Immature natural killer cell (primary cell): Measurements from ENCODE around the gene LAMP1. TPM values are rescaled to one million over a fixed set of nuclear protein-coding genes. Genes with fewer than 3 reads are reported as not detected.
"Not testable (repeated sequence)": the region's sequence is repeated elsewhere in the genome, so short reads cannot be mapped to it uniquely, and the experiment has no call there.

ENCODE experiments used
- DNase-seq, 3 donors: peaks; one replicate each; pipeline ENCODE4 v3.0.0; 2022; ENCODE audit warnings: mixed read lengths in 1 of 3
- H3K27ac Mint-ChIP-seq, 6 donors: one replicate each; pipeline ENCODE4 v1.8.0; 2020; ENCODE audit warnings: mixed read lengths in 6 of 6, mild to moderate bottlenecking in 5 of 6, inconsistent platforms in 4 of 6, moderate library complexity in 3 of 6
- H3K27me3 Mint-ChIP-seq, 3 donors: one replicate each; pipeline ENCODE4 v1.8.0; 2020 to 2021; ENCODE audit warnings: low read depth in 3 of 3, mild to moderate bottlenecking in 3 of 3, mixed read lengths in 3 of 3, moderate library complexity in 3 of 3, inconsistent platforms in 1 of 3
- H3K36me3 Mint-ChIP-seq, 3 donors: one replicate each; pipeline ENCODE4 v1.8.0; 2020; ENCODE audit warnings: mixed read lengths in 3 of 3, inconsistent platforms in 2 of 3, mild to moderate bottlenecking in 2 of 3
- H3K4me1 Mint-ChIP-seq, 2 donors: one replicate each; pipeline ENCODE4 v1.8.0; 2020; ENCODE audit warnings: inconsistent platforms in 2 of 2, mild to moderate bottlenecking in 2 of 2, mixed read lengths in 2 of 2, moderate library complexity in 1 of 2
- H3K4me3 Mint-ChIP-seq, 5 donors: one replicate each; pipeline ENCODE4 v1.8.0; 2020; ENCODE audit warnings: mild to moderate bottlenecking in 5 of 5, mixed read lengths in 5 of 5, inconsistent platforms in 3 of 5, moderate library complexity in 3 of 5
- H3K9me3 Mint-ChIP-seq, 6 donors: one replicate each; pipeline ENCODE4 v1.8.0; 2020; ENCODE audit warnings: mild to moderate bottlenecking in 6 of 6, mixed read lengths in 6 of 6, inconsistent platforms in 4 of 6, moderate library complexity in 3 of 6
- polyA plus RNA-seq, 3 donors: library from polyadenylated mRNA; unstranded; fragments of 300-500 nt; fragmentation: Illumina TruSeq; gene quantifications; one replicate each; pipeline ENCODE4 v1.2.3, GENCODE V29; 2021

LAMP1 gene
- polyA plus RNA-seq, 3 donors from 2014 or later = 23.4 to 48.9 (median 27.8) TPM

DNA sequence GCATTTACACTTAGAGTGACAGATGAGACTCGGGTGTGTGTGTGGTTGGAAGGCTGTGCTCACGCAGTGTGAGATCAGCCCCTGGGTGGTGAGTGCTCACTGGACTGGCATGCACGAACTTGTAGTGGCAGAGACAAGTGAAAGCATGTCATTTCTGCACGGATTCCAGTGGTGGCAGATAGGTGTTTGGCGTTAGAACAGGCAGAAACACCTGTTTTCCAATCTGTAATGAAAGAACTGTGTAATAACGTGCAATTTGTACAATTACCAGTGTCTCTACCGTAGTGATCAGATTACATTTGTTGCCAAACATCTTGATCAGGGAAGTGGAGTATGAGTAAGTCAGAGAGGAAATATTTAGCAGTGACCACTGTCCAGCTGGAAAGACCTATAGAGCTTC is 8.2 kb downstream of the LAMP1 start:
- H3K27me3 Mint-ChIP-seq = peaks cover 0 to 3% (median 3%) of the 10 kb centered on the region in 3 donors
- peak overlapping the region in 2 of 6 donors; percentile 27 to 29 for H3K27ac Mint-ChIP-seq
- peaks cover 35 to 56% of the 10 kb centered on the region in 2 donors for H3K4me1 Mint-ChIP-seq
- H3K4me3 Mint-ChIP-seq = no peak overlapping the region
- no peaks in the 10 kb centered on the region for H3K9me3 Mint-ChIP-seq
- no peak for DNase-seq
- H3K36me3 Mint-ChIP-seq = peaks cover 0 to 4% (median 0%) of the 10 kb centered on the region in 3 donors

DNA sequence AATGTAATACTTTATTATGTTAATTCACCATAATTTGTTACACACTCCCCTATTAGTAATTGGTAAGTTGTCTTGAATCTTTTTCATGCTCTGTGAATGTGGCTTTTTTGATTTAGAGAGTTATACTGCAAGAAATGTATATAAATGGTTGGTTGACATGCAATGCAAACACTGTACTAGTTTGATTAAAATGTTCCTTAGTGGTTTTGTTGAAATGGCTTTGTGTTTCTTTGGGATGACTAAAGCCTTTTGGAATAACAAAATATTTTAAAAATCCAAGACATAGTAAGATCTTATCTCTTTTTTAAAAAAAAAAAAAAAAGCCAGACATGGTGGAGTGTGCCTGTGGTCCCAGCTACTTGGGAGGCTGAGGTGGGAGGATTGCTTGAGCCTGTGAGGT is 10.5 kb downstream of the LAMP1 start:
- Mint-ChIP-seq H3K27ac (no peak overlapping the region), H3K36me3 (peaks cover 0 to 17% (median 9%) of the 10 kb centered on the region in 3 donors), H3K4me3 (no peak overlapping the region), H3K4me1 (peaks cover 29 to 46% of the 10 kb centered on the region in 2 donors), H3K9me3 (no peaks in the 10 kb centered on the region), H3K27me3 (no peaks in the 10 kb centered on the region)
- no peak for DNase-seq

DNA sequence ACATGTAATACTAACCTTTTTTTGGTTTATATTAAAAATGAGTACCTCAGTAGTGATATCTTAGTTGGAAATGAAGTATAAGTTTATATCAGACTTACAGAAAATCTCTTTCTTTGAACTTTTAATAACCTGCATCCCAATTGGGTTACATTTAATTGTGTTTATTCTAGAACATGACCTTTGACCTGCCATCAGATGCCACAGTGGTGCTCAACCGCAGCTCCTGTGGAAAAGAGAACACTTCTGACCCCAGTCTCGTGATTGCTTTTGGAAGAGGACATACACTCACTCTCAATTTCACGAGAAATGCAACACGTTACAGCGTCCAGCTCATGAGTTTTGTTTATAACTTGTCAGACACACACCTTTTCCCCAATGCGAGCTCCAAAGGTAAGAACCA is 12.4 kb downstream of the LAMP1 start:
- H3K4me1 Mint-ChIP-seq = peaks cover 24 to 28% of the 10 kb centered on the region in 2 donors
- no peak for DNase-seq
- no peak overlapping the region for H3K4me3 Mint-ChIP-seq
- H3K27ac Mint-ChIP-seq = no peak overlapping the region
- no peaks in the 10 kb centered on the region for H3K9me3 Mint-ChIP-seq
- no peaks in the 10 kb centered on the region for H3K27me3 Mint-ChIP-seq
- peaks cover 0 to 21% (median 9%) of the 10 kb centered on the region in 3 donors for H3K36me3 Mint-ChIP-seq

DNA sequence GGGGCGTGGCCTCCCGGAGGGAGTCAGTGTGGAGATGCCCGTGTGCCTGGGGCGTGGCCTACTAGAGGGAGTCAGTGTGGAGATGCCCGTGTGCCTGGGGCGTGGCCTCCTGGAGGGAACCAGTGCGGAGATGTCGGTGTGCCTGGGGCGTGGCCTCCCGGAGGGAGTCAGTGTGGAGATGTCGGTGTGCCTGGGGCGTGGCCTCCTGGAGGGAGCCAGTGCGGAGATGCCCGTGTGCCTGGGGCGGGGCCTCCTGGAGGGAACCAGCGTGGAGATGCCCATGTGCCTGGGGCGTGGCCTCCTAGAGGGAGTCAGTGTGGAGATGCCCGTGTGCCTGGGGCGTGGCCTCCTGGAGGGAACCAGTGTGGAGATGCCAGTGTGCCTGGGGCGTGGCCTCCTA is 17.1 kb downstream of the LAMP1 start:
- not testable (repeated sequence) for H3K9me3 Mint-ChIP-seq, H3K4me3 Mint-ChIP-seq, H3K27ac Mint-ChIP-seq, DNase-seq, H3K27me3 Mint-ChIP-seq
- peaks cover 11 to 16% of the 10 kb centered on the region in 2 donors for H3K4me1 Mint-ChIP-seq
- H3K36me3 Mint-ChIP-seq = peaks cover 5 to 21% (median 9%) of the 10 kb centered on the region in 3 donors

DNA sequence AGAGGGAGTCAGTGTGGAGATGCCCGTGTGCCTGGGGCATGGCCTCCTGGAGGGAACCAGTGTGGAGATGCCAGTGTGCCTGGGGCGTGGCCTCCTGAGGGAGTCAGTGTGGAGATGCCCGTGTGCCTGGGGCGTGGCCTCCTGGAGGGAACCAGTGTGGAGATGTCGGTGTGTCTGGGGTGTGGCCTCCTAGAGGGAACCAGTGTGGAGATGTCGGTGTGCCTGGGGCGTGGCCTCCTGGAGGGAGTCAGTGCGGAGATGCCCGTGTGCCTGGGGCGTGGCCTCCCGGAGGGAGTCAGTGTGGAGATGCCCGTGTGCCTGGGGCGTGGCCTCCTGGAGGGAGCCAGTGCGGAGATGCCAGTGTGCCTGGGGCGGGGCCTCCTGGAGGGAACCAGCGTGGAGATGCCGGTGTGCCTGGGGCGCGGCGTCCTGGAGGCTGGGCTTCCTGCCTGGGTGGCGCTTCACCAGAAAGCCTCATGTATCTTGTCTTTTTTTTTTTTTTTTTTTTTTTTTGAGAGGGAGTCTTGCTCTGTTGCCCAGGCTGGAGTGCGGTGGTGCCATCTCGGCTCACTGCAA is 17.9 kb downstream of the LAMP1 start:
- H3K27ac Mint-ChIP-seq, H3K4me3 Mint-ChIP-seq, H3K9me3 Mint-ChIP-seq, H3K27me3 Mint-ChIP-seq, DNase-seq: not testable (repeated sequence)
- H3K4me1 Mint-ChIP-seq = peaks cover 11 to 16% of the 10 kb centered on the region in 2 donors
- H3K36me3 Mint-ChIP-seq = peaks cover 5 to 18% (median 12%) of the 10 kb centered on the region in 3 donors

DNA sequence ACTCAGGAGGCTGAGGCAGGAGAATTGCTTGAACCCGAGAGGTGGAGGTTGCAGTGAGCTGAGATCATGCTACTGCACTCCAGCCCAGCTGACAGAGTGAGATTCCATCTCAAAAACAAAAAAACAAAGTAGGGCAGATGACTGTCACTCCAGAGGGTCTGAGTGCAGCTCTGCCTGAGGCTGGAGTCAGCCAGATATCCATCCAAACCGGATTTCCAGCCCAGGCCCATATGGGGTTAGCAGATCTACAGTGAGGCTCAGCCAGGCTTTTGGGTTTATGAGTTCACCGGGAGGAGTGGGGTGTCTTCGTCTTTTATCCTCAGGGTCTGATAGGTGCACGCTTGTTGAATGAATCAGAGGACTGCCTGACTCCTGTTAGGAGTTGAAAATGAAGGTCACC is 19.0 kb downstream of the LAMP1 start:
- H3K27ac Mint-ChIP-seq = no peak overlapping the region
- peaks cover 6 to 16% (median 13%) of the 10 kb centered on the region in 3 donors for H3K36me3 Mint-ChIP-seq
- H3K9me3 Mint-ChIP-seq = no peaks in the 10 kb centered on the region
- no peak for DNase-seq
- H3K4me3 Mint-ChIP-seq = no peak overlapping the region
- H3K27me3 Mint-ChIP-seq = peaks cover 1 to 3% (median 2%) of the 10 kb centered on the region in 3 donors
- peaks cover 11 to 16% of the 10 kb centered on the region in 2 donors for H3K4me1 Mint-ChIP-seq

DNA sequence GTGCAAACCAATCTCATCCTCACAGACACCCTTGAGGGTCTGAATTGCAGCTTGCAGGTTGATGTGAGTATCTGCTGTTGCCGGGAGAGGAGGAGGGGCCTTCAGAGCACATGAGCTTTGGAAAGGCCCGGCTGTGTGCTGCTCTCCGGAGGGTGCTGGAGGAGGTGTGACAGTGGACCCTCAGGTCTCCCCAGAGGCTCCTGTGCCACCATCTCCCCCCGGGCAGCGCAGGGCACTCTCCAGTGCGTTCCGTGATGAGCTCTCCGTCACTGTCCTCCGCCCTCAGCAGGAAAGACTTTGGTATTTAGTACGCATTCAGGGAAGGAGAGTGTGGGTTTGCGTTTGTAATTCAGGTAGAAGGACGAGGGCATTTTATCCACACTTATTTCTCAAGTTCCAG is 20.0 kb downstream of the LAMP1 start:
- Mint-ChIP-seq H3K4me1 (peaks cover 11 to 16% of the 10 kb centered on the region in 2 donors), H3K4me3 (no peak overlapping the region), H3K9me3 (no peaks in the 10 kb centered on the region), H3K36me3 (peaks cover 9 to 16% (median 16%) of the 10 kb centered on the region in 3 donors), H3K27ac (no peak overlapping the region), H3K27me3 (peaks cover 2 to 4% (median 3%) of the 10 kb centered on the region in 3 donors)
- DNase-seq = no peak

DNA sequence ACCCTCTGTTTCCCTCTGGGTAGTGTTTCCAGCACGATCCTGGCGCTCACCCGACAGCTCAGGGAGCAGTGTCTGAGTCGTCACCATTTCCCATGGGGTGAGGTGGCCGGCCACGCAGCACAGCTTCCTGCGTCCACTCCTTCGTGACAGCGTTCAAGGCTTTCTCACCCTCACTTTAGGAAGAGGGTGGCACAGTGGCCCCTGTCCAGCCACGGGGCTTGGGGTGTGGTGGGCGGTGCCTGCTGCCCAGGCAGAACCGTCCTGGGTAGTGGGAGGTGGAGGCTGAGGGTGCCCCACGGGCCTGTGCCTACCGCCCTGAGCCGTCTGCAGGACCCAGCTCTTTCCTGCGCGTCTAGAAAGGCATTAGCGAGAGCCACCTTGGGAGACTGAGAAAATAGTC is 21.9 kb downstream of the LAMP1 start:
- no peak overlapping the region for H3K4me3 Mint-ChIP-seq
- H3K4me1 Mint-ChIP-seq = peaks cover 8 to 11% of the 10 kb centered on the region in 2 donors
- H3K27me3 Mint-ChIP-seq = peaks cover 4 to 6% (median 4%) of the 10 kb centered on the region in 3 donors
- no peak overlapping the region for H3K27ac Mint-ChIP-seq
- DNase-seq = no peak
- H3K36me3 Mint-ChIP-seq = peaks cover 20 to 27% (median 24%) of the 10 kb centered on the region in 3 donors
- peaks cover 0 to 2% (median 0%) of the 10 kb centered on the region in 6 donors for H3K9me3 Mint-ChIP-seq

DNA sequence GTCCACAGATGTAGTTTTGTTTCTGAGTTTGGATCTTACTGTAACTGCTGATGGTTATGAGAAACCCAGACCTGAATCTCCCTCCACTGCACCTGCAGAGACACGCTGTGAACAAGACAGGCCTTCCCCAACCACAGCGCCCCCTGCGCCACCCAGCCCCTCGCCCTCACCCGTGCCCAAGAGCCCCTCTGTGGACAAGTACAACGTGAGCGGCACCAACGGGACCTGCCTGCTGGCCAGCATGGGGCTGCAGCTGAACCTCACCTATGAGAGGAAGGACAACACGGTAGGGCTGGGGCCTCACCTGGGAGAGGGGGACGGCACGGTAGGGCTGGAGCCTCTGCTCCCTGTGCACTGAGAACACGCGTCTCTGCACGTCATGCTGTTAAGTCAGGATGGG is 22.3 kb downstream of the LAMP1 start:
- peaks cover 21 to 30% (median 27%) of the 10 kb centered on the region in 3 donors for H3K36me3 Mint-ChIP-seq
- H3K4me3 Mint-ChIP-seq = no peak overlapping the region
- H3K4me1 Mint-ChIP-seq = peaks cover 8 to 11% of the 10 kb centered on the region in 2 donors
- no peak overlapping the region for H3K27ac Mint-ChIP-seq
- peaks cover 4 to 6% (median 4%) of the 10 kb centered on the region in 3 donors for H3K27me3 Mint-ChIP-seq
- peaks cover 0 to 2% (median 0%) of the 10 kb centered on the region in 6 donors for H3K9me3 Mint-ChIP-seq
- no peak for DNase-seq

DNA sequence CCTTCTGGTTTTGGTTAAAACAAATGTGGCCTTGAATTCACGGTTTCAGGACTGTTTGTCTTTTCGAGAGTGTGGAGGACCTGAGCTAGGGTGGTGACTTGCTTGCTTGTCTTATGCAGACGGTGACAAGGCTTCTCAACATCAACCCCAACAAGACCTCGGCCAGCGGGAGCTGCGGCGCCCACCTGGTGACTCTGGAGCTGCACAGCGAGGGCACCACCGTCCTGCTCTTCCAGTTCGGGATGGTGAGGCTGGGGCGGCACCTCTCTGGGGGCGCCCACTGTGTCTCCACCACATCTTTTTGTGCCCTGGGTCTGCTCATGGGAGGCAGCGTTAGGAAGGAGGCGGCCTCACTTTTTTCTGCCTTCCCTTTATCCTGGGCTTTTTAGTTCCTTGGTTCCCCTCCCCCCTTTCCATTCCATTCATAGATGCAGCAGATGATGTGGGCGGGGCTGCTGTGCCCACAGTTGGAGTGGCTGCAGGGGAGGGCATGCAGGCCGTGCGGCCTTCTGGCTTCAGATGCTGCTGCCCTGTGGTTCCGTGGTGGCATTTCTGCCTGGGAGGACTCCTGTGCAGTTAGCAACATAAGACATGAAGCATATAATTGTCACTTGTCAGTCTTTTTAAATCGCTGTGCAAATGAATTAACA is 23.3 kb downstream of the LAMP1 start:
- H3K4me3 Mint-ChIP-seq = no peak overlapping the region
- H3K4me1 Mint-ChIP-seq = peaks cover 5 to 6% of the 10 kb centered on the region in 2 donors
- DNase-seq = no peak
- H3K27ac Mint-ChIP-seq = no peak overlapping the region
- H3K27me3 Mint-ChIP-seq = peaks cover 4 to 6% (median 4%) of the 10 kb centered on the region in 3 donors
- H3K36me3 Mint-ChIP-seq = peaks cover 21 to 30% (median 27%) of the 10 kb centered on the region in 3 donors
- H3K9me3 Mint-ChIP-seq = peaks cover 0 to 2% (median 0%) of the 10 kb centered on the region in 6 donors

DNA sequence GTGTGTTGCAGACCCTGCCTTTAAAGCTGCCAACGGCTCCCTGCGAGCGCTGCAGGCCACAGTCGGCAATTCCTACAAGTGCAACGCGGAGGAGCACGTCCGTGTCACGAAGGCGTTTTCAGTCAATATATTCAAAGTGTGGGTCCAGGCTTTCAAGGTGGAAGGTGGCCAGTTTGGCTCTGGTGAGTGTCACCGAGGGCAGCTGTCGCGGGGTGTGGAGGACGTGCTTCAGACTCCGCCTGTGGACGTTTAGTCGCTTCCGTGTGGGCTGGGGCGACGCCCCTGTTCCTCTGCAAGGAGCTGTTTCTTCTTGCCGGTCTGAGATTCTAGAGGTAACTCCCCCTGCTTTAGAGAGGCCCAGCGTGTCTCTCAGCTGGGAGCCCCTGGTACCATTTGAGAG is 24.5 kb downstream of the LAMP1 start:
- Mint-ChIP-seq H3K4me1 (peaks cover 3 to 6% of the 10 kb centered on the region in 2 donors), H3K36me3 (peaks cover 21 to 30% (median 27%) of the 10 kb centered on the region in 3 donors), H3K9me3 (peaks cover 0 to 2% (median 0%) of the 10 kb centered on the region in 6 donors)

DNA sequence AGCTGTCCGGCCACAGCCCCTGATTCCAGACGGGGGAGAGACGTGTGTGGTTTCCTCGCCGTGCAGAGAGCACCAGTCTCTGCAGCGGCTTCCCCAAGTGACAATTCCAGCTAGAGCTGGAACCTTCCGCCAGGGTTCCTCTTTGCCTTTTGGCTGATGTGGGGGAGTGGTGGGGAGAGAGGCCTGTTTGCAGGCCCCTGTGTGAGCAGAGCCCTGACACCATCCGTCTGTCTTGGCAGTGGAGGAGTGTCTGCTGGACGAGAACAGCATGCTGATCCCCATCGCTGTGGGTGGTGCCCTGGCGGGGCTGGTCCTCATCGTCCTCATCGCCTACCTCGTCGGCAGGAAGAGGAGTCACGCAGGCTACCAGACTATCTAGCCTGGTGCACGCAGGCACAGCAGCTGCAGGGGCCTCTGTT is 25.0 kb downstream of the LAMP1 start:
- peaks cover 21 to 30% (median 27%) of the 10 kb centered on the region in 3 donors for H3K36me3 Mint-ChIP-seq
- peaks cover 0 to 2% (median 0%) of the 10 kb centered on the region in 6 donors for H3K9me3 Mint-ChIP-seq
- H3K27ac Mint-ChIP-seq = peak overlapping the region in 1 of 6 donors; percentile 20
- H3K4me1 Mint-ChIP-seq = peaks cover 2 to 5% of the 10 kb centered on the region in 2 donors
- DNase-seq = no peak
- H3K27me3 Mint-ChIP-seq = peaks cover 4 to 10% (median 4%) of the 10 kb centered on the region in 3 donors
- no peak overlapping the region for H3K4me3 Mint-ChIP-seq

More for the DNA sequence above, 24.5 kb downstream of the LAMP1 start:
- Mint-ChIP-seq H3K4me3 (no peak overlapping the region), H3K27ac (peak overlapping the region in 1 of 6 donors; percentile 20), H3K27me3 (peaks cover 4 to 6% (median 4%) of the 10 kb centered on the region in 3 donors)
- DNase-seq = no peak

DNA sequence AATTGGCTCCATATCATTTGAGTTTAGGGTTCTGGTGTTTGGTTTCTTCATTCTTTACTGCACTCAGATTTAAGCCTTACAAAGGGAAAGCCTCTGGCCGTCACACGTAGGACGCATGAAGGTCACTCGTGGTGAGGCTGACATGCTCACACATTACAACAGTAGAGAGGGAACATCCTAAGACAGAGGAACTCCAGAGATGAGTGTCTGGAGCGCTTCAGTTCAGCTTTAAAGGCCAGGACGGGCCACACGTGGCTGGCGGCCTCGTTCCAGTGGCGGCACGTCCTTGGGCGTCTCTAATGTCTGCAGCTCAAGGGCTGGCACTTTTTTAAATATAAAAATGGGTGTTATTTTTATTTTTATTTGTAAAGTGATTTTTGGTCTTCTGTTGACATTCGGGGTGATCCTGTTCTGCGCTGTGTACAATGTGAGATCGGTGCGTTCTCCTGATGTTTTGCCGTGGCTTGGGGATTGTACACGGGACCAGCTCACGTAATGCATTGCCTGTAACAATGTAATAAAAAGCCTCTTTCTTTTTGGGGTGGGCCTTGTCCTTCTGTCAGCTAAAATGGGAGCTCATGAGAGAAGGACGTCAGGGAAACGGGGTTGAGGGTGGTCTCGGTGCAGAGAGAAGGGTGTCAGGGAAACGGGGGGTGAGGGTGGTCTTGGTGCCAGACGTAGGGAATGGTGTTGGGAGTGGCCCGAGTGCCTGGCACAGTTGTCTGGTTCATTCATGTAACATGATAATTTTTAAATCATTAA is 26.0 kb downstream of the LAMP1 start:
- Mint-ChIP-seq H3K4me3 (no peak overlapping the region), H3K27ac (no peak overlapping the region), H3K36me3 (peaks cover 20 to 30% (median 27%) of the 10 kb centered on the region in 3 donors), H3K27me3 (peaks cover 4 to 7% (median 6%) of the 10 kb centered on the region in 3 donors), H3K9me3 (peaks cover 0 to 2% (median 0%) of the 10 kb centered on the region in 6 donors), H3K4me1 (peaks cover under 1 to 4% of the 10 kb centered on the region in 2 donors)
- DNase-seq = no peak
